PFSK-1 (cell line): ENCODE results near the gene DIP2C.

Source experiments
- FOXP2 ChIP-seq: optimal IDR thresholded peaks from 2 replicates; pipeline ENCODE3; 2011; ENCODE audit warnings: borderline replicate concordance, control low read depth, inconsistent platforms; ENCODE audit not compliant: insufficient read depth; ENCODE audit errors: extremely low read length, extremely low read depth
- POLR2AphosphoS5 ChIP-seq: IDR thresholded peaks from 2 replicates; pipeline ENCODE4 v1.6.1; 2012; ENCODE audit warnings: low read depth, mild to moderate bottlenecking, control low read depth, low read length, moderate library complexity
- REST ChIP-seq, 2 experiments: IDR thresholded peaks; 2 replicates each; pipeline versions ENCODE4 v1.6.1 to v1.8.0; 2011 to 2012; ENCODE audit warnings: low read depth in 2 of 2, low read length in 2 of 2, control low read depth in 1 of 2, inconsistent platforms in 1 of 2, mild to moderate bottlenecking in 1 of 2, moderate library complexity in 1 of 2; ENCODE audit not compliant: insufficient read depth in 1 of 2
- SIN3A ChIP-seq: IDR thresholded peaks from 2 replicates; pipeline ENCODE4 v1.6.1; 2012; ENCODE audit warnings: mild to moderate bottlenecking, low read length, moderate library complexity, borderline replicate concordance; ENCODE audit not compliant: insufficient read depth
- TAF1 ChIP-seq: IDR thresholded peaks from 2 replicates; pipeline ENCODE4 v1.6.1; 2012; ENCODE audit warnings: low read length, control low read depth, borderline replicate concordance; ENCODE audit not compliant: insufficient read depth

The DIP2C gene

GRCh38 chr10:498760-499435 lies 190.6 kb downstream of the DIP2C start:
- TF ChIP-seq TAF1 (no peak), SIN3A (no peak), FOXP2 (no peak), REST (IDR thresholded peaks at IDR 0.05; ENCODE audit: insufficient read depth in 1 of 2, low read depth in 2 of 2, low read length in 2 of 2) (no peak), POLR2AphosphoS5 (no peak)

DNA sequence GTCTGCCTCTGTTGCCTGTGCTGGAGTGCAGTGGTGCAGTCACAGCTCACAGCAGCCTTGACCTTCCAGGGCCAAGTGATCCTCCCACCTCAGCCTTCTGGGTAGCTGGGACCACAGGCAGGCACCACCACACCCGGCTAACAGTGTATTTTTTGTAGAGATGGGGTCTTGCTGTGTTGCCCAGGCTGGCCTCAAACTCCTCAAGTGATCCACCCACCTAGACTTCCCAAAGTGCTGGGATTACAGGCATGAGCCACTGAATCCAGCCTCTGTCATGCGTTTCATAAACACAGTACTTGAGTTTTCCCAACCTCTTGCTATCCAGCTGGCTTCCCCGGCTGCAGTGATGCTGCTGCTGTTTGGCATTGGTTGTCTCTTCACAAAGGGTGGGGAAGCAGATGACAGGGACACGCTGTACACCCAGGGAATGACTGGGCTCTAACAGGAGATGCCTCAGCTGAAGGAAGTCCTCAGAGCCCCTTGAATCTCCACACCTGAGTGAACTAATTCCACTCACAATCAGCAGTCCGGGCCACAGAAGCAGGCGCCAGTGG lies 191.5 kb downstream of the DIP2C start:
- TF ChIP-seq POLR2AphosphoS5 = no peak
- no peak for TF ChIP-seq TAF1
- TF ChIP-seq SIN3A = no peak
- TF ChIP-seq REST (IDR thresholded peaks at IDR 0.05; ENCODE audit: insufficient read depth in 1 of 2, low read depth in 2 of 2, low read length in 2 of 2) = no peak
- no peak for TF ChIP-seq FOXP2

- TF ChIP-seq SIN3A (no peak), FOXP2 (no peak), POLR2AphosphoS5 (no peak), REST (IDR thresholded peaks at IDR 0.05; ENCODE audit: insufficient read depth in 1 of 2, low read depth in 2 of 2, low read length in 2 of 2) (no peak), TAF1 (no peak)
Observed at GRCh38 chr10:497289-497688, 192.2 kb downstream of the DIP2C start.

DNA sequence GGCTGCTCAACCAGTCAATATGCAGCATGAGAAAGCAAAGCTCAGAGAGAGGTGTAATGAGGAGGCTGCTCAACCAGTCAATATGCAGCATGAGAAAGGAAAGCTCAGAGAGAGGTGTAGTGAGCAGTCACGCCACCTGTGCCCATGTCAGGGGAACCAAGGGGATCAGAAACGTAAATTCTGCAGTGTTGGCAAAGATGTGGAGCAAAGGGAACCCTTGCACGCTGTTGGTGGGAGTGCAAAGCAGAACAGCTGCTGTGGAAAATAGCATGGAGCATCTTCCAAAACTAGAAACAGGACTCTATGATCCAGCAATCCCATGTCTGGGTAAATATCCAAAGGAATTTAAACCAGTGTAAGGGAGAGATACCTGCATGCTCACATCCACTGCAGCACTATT lies 194.9 kb downstream of the DIP2C start:
- TF ChIP-seq POLR2AphosphoS5 = no peak
- no peak for TF ChIP-seq TAF1
- no peak for TF ChIP-seq SIN3A
- no peak for TF ChIP-seq FOXP2
- TF ChIP-seq REST (IDR thresholded peaks at IDR 0.05; ENCODE audit: insufficient read depth in 1 of 2, low read depth in 2 of 2, low read length in 2 of 2) = no peak

DNA sequence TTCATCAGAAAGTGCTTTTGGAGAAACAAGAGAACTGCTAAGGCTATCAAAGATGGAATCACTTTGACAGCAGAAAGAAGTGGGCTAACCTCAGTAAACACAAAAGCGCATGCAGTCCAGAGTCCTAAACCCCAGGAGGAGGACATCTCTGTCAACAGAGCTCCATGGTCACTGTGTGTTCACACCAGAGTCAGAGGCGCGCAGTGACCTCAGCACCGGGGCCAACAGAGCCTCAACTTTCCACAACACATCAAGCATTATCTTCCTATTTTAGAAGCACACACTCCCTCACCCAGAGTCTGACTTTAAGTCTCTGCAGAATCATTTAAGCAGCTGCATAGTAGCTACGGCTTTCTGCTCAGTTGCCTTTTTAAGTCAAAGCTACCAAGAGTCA lies 195.3 kb downstream of the DIP2C start:
- no peak for TF ChIP-seq TAF1
- TF ChIP-seq FOXP2 = no peak
- no peak for TF ChIP-seq POLR2AphosphoS5
- no peak for TF ChIP-seq SIN3A
